GM19397 (cell line): ENCODE data around the gene BBS2.
"Not testable (repeated sequence)": the region's sequence is repeated elsewhere in the genome, so short reads cannot be mapped to it uniquely, and the experiment has no call there.

Source experiments
- ATAC-seq: cut with Tn5 transposase; IDR thresholded peaks from one replicate; pipeline ENCODE4 v1.9.1; 2021; ENCODE audit warnings: mild to moderate bottlenecking, moderate library complexity; ENCODE audit not compliant: unreplicated experiment

Gene BBS2

DNA sequence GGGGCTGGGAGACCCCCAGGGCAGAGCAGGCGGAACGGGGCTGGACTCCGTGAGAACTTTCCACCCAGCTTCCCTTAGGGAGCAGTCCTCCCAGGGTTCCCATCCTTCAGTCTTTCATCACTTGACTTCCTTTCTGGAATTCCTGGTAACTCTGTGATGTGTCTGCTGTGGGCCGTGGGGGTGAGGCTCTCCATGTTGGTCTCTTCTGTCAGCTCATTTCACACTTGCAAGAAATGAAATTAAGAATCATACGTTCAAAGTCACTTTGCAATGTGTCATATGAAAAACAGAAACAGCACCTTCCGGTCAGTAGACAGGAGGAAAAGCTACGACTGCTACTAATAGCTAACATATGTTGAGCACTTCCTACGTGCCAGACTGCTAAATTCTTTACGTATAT, 5.4 kb upstream of the BBS2 start:
- no peak for ATAC-seq

DNA sequence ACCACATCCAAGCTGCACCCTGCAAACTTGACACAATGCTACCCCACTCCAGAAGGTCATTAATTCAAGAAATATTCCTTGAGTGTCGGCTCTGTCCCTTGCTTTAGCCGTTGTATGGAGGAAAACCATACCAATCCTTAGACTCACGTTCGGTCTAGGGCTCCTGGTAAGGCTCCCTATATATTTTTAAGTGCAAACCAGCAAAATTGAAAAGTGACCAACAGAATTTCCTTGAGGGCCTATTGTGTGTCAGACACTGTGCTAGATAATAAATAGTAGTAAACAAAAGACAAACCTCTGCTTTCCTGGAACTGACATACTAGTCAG, 390 bp upstream of the BBS2 start:
- no peak for ATAC-seq

DNA sequence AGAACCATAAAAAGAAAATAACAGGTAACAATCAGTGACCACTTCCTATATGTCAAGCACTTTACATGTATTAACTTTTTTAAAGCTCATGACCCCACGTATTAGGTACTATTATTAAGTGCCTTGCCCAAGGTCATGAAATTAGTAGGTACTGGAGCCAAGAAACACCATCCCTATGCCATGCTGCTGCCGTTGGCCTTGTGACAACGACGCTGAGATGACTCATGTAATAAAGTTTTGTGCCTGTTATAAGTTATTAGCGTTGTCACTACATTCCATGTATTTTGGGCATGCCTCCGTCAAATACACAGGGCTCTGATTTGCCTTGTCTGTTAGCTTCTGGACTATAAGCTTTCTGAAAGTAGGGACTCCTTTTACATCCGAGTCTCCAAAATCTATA, 1.4 kb downstream of the BBS2 start:
- ATAC-seq: no peak

DNA sequence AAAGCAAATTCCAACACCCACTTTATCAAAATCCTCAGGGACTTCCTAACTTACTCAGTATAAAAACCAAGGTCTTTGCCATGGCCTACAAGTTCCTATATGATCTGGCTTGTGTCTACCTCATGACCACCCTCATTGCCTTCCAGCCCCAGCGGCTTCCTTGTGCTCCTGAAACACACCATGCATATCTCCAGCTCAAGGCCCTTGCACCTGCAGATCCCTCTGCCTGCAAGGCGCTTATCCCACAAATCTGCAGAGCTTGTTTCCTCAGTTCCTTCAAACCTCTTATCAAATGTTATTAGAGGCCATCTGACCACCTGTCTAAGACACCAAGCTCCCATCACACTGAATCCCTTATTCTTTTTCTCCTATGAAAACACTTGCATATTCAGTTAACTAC, 2.6 kb downstream of the BBS2 start:
- no peak for ATAC-seq

DNA sequence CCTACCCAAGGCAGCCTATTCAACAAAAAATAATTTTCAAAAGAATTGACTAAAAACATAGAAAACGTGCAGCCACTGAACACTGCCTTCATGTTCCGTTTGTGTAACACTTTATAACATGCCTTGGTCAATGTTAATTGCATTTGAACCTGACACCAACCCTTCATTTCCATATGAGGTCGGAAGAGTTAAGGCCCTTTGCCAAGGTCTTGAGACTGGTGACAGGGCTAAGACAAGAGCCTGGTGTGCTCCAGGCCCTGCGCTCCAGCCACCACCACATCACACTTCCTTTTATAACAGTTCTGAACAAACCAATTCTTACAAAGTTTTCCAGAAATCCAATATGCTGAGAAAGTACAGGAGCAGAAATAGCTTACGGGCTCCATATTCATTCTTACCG, 4.2 kb downstream of the BBS2 start:
- no peak for ATAC-seq

DNA sequence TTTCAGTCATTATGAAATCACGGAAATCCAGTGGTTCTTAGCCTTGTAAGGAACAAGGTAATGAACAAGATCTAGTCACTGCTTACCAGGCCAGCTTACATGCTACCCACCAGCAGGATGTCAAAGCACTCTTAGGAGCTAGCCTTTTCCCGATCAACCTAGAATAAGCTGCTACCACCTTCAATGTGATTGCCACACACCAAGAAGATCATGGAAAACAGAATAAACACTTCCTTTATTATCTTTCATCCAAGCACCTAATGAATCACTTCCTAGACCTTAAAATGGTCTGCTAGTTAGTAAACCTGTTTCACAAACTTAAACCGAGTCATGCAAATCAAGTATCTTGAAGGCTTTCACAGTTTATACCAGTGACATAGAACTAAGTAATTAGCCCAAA, 5.0 kb downstream of the BBS2 start:
- no peak for ATAC-seq

DNA sequence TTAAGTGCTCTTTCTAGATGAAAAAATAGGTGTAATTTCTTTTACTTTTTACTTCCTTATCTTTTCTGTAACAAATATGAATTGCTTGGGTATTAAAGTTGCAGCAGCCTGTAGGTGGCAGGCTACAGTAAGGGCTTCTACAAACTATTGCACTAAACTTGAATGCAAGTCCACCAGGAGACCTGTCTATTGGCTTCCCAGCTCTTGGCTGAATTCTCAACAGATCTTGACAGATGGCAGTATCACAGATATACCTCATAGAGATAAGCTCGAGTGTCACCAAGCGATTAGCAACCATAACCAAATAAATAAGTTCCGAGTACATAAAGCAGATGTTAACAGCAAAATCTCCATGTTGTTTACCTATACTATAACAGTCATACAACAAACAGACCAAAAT, 5.9 kb downstream of the BBS2 start:
- ATAC-seq: no peak

DNA sequence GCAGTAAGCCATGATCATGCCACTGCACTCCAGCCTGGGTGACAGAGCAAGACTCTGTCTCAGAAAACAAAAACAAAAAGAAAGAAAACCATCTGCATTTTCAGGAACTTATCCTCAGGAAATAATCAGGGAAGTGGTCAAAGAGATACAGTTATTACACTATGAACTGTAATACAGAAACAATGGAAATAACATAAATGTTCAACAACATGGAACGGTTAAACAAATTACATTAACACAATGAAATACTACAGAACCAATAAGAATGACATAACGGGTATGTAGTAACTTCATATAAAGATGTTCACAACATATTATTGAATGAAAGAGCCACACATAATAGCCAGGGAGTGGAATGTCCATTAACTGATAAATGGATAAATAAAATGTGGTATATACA, 6.7 kb downstream of the BBS2 start:
- no peak for ATAC-seq

DNA sequence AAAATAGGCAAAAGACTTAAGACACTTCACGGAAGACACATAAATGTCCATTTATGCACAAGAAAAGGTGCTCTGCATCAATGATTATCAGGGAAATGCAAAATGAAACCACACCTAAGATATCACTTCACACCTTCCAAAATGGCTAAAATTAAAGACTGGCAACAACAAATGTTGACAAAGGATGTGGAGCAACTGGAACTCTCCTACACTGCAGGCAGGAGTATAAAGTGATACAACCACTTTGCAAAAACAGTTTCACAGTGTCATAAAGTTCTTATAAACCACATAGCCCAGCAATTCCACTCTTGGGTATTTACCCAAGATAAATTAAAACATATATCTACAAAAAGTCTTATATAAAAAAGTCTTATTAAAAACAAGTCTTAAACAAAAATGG, 7.8 kb downstream of the BBS2 start:
- no peak for ATAC-seq

DNA sequence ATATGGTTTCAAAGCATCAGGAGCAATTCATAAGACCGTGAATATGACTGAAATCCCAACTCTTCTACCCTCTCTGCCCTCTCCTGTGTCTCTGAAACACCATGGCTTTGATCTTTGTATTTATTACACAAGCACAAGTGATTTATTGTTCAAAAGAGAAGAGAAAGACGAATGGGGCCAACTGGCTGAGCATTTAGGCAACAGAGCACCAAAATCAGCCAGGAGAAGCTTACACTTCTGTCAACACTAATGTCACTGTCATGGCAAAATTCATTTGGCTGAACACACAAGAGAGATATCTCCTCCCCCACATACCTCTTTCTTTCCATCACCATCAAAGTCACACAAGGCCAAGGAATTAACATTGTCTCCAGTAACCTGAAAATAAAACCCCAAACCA, 9.3 kb downstream of the BBS2 start:
- ATAC-seq: no peak

DNA sequence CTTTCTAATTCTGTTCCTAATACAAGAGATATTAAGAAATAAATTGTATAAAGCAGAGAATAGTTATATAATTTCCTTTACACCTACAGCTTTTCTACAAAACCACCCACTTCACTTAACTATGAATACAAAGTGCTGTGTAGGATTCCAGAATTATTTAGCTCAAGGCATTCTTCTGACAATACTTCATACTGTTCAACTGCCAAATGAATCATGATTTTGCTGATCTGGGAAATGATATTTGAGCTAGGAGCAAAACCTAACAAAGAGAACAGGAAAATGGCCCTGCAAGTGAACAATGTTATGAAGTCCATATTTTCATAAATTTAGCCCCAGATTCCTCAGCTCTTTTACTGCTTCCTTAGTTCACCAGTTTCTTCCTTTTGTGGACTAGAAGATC, 12.9 kb downstream of the BBS2 start:
- ATAC-seq: no peak

DNA sequence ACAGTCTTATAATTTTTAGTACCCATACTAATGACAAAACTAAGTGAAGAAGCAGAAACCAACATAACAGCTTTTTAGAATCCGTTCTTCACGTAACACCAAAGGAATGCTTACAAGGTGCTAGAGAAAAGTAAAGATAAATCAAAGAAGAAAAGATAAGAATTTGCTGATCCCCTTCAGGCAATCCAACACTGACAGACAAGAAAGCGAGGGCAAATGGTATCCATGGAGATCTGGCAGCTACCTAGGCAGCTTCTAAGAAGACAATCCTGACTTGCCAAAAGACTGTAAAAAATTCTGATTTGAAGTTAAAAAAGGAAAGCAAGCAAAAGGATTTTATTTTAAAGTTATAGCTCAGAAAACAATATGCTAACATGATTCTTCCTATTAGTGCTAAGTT, 14.6 kb downstream of the BBS2 start:
- ATAC-seq: no peak

DNA sequence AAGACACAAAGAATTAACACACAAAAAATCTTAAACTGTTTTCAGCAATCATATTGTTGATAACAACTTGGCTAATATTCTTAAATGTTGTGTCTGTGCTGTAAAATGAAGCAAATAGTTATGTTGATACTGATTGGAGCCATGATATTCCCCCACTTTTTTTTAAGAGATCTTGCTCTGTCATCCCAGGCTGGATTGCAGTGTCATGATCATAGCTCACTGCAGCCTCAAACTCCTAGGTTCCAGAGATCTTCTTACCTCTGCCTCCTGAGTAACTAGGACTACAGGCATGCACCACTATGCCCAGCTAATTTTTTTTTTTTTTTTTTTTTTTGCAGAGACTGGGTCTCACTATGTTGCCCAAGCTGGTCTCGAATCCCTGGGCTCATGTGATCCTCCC, 26.0 kb downstream of the BBS2 start:
- no peak for ATAC-seq

DNA sequence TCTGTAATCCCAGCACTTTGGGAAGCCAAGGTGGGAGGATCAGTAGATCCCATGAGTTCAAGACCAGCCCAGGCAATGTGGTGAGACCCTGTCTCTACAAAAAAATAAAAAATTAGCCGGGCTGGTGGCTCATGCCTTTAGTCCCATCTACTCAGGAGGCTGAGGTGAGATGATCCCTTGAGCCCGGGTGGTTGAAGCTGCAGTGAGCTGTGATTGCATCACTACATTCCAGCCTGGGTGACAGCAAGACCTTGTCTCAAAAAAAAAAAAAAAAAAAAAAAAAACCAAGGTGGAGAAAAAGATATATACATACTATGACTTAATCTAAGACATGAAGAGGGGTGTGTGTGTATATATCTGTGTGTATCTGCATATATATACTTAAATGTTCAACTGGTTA, 26.7 kb downstream of the BBS2 start:
- no peak for ATAC-seq

DNA sequence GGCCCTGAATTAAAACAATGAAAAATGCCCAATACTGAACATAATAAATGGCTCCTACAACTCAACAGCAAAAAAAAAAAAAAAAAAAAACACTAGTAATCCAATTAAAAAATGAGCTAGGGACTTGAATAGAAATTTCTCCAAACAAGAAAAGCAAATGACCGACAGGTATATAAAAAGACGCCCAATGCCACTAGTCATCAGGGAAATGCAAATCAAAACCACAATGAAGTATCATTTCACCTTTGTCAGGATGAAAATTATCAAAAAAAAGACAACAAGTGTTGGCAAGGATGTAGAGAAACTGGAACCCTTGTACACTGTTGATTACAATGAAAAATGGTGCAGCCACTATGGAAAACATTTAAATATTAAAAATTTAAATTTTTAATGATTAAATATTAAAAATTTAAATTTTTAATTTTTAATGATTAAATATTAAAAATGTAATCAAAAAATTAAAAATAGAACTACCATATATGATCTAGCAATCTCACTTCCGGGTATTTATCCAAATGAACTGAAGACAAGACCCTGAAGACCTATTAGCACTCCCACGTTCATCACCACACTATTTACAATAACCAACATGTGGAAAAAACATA, 28.1 kb downstream of the BBS2 start:
- no peak for ATAC-seq

DNA sequence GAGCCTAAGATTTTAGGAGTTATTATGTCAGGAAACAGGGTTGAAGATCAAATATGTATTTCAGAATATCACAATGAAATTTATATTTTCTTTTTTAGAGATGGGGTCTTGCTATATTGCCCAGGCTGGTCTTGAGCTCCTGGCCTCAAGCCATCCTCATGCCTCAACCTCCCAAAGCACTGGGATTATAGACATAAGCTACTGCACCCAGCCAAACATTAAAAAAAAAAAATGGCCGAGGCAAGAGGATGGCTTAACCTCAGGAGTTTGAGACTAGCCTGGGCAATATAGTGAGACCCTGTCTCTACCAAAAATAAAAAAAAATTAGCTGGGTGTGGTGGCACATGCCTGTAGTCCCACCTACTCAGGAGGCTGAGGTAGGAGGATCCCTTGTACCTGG, 31.0 kb downstream of the BBS2 start:
- not testable (repeated sequence) for ATAC-seq

DNA sequence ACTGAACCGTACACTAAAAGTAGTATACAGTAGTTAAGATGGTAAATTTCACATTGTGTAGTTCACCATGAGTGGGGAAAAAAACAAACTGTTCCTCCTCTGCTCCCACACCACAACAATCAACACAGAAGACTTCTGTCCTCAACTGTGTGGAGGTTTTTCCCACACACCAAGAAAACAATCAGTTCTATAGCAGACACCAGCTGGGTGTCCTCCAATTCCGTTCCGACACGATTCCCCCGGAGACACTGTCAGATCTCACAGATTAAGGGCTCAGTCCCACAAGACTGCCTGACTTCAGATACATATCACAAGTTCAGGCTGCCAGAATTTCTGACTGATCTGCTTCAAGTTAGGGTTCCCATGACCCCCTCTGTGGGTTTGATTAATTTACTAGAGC, 31.8 kb downstream of the BBS2 start:
- no peak for ATAC-seq

DNA sequence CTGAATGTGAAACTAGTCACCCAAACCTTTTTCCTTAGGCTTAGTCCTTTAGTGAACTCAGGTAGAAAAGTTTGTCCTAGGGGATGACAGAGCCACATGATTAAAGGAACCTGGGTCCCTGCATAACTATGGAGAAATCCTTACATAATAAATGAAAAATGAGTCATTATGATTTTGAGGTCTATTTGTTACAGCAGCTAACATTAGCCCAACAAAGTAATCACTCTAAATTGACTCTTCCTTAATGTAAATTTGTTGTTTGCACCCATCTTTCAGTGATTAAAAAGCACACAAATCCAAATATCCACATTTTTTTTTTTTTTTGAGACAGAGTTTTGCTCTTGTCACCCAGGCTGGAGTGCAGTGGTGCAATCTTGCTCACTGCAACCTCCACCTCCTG, 36.4 kb downstream of the BBS2 start:
- no peak for ATAC-seq

DNA sequence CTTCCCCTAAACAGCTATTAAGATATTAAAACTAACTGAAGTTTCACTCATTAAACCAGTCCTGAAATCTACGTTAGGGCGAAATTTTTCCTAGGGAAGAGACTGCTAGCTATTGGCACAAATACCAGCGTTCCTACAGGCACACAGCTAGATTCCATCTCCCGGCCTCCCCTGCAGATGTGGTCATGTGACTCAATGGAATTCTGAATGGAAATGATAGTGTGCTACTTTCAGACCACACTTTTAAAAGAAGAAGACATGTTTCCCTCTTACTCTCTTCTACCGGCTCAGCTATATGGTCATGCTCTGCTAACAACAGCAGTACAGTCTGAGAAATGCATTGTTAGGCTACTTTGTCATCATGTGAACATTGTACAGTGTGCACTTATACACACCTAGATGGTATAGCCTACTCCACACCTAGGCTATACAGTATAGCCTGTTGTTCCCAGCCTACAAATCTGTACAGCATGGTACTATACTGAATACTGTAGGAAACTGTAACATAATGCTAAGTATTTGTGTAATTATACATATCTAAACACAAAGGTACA, 37.1 kb downstream of the BBS2 start:
- ATAC-seq: no peak

DNA sequence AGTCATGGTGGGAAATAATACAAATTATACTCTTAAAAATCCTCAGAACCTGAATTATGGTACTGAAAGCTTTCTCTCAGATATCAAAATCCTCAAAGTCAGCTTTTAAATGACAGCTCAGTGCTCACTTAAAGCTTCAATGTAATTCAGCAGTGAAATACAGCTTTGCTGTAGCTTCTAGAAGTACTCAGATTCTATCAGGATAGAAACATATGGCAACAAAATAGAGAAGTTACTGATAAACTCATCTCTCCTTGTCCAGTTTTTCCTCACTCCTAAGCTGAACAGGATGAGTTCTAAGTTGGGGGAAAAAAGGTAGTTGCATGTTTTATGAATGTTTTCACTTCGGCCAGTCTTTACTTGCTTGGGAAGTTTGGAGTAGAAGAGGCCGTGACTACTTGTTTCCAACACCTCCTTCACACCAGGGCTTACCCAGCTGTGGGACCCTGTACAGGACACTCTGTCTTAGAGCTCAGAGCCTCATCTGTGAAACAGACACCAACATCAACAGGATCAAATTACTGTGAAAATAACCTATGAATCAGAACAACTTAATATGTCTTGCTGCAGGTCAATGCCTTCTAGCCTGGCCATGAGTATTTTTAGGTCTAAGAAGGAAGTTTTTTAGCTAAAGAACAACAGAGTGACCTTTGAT, 38.2 kb downstream of the BBS2 start:
- no peak for ATAC-seq

DNA sequence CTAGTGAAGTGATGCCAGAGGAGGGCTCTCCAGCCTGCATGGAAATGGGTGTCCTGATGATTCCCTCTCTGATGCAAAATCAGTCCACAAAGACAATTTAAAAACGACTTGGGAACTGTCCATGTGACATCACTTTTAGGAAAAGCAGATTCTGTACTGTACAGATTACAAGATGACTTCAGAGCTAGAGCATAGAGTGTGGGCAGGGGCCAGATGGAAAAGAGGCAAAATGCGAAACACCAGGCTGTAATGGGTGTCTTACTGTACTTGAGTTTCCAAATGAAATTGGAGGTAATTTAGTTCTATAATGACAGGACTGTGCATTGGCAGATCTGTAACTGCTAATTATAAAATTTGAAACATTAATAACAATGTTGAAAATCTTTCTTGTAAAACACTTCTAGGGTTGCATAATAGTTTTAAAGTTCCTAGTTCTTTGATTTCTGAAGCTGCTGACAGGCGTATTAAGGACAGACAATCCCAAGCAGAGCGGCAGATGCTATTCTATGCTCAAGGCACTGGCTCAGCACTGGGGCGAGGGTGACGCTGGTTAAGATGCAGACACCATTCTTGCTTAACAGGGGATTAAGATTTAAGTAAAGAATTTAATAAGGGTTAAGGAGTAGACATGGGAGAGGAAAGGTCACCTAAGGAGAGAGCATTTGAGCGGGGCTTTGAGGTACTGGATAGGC, 38.9 kb downstream of the BBS2 start:
- no peak for ATAC-seq

DNA sequence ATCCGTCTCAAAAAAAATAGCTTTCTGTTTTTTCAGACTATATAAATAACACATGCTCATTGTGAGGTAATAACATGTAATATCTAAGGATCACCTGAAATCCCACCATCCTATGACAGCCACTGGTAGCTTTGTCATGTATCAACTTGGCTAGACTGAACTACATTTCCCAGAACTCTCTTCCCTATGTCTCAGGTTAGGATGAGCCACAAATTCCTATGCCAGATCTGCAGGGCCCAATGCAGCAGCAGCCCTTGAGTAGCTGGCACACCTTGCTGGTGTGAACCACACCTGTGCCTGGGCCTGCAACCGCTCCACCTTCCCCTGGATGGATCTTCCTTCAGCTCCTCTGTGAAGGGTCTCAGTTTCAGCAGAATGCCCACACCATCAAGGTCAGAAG, 40.4 kb downstream of the BBS2 start:
- no peak for ATAC-seq
